ENCODE results near the gene HTR3B. TPM values are rescaled to one million over a fixed set of nuclear protein-coding genes. Genes with fewer than 3 reads are reported as not detected.
"Not testable (repeated sequence)": the region's sequence is repeated elsewhere in the genome, so short reads cannot be mapped to it uniquely, and the experiment has no call there.

HTR3B gene
- total RNA-seq (ENCODE audit: insufficient read depth, low replicate concordance) = not detected

GRCh38 chr11:113904379-113905101 is at the start of gene HTR3B:
Gene HTR3B, plus strand, starts transcription at chr11:113904796. Its CDS starts 138 bp downstream, at chr11:113904934.
- DNase-seq (ENCODE audit: low spot score) = no peak

GRCh38 chr11:113855803-113856202 is 48.8 kb upstream of the HTR3B start:
- no peak for DNase-seq (ENCODE audit: low spot score)

GRCh38 chr11:113856966-113857759 is 47.4 kb upstream of the HTR3B start:
- no peak for DNase-seq (ENCODE audit: low spot score)

- DNase-seq (ENCODE audit: low spot score) = peak; percentile 30
Observed at GRCh38 chr11:113859665-113860064, 44.9 kb upstream of the HTR3B start.

GRCh38 chr11:113862435-113862834 is 42.2 kb upstream of the HTR3B start:
- no peak for DNase-seq (ENCODE audit: low spot score)

- DNase-seq (ENCODE audit: low spot score) = no peak
Observed at GRCh38 chr11:113864410-113864809, 40.2 kb upstream of the HTR3B start.

- DNase-seq (ENCODE audit: low spot score) = no peak
Observed at GRCh38 chr11:113865873-113866272, 38.7 kb upstream of the HTR3B start.

- no peak for DNase-seq (ENCODE audit: low spot score)
Observed at GRCh38 chr11:113867843-113868503, 36.6 kb upstream of the HTR3B start.

GRCh38 chr11:113871336-113871735 is 33.3 kb upstream of the HTR3B start:
- DNase-seq (ENCODE audit: low spot score) = peak; percentile 83

- DNase-seq (ENCODE audit: low spot score) = peak; percentile 42
Observed at GRCh38 chr11:113873236-113873626, 31.4 kb upstream of the HTR3B start.

- DNase-seq (ENCODE audit: low spot score) = no peak
Observed at GRCh38 chr11:113874096-113874495, 30.5 kb upstream of the HTR3B start.

- peak; percentile 58 for DNase-seq (ENCODE audit: low spot score)
Observed at GRCh38 chr11:113874581-113875233, 29.9 kb upstream of the HTR3B start.

GRCh38 chr11:113875234-113876073 is 29.1 kb upstream of the HTR3B start, which contains the start of gene USP28:
Gene USP28, minus strand, starts transcription at chr11:113875572. Its CDS starts 71 bp downstream, at chr11:113875501.
- DNase-seq (ENCODE audit: low spot score) = peak; percentile 97

- DNase-seq (ENCODE audit: low spot score) = no peak
Observed at GRCh38 chr11:113876074-113876797, 28.4 kb upstream of the HTR3B start.

GRCh38 chr11:113876798-113877669 is 27.6 kb upstream of the HTR3B start:
- DNase-seq (ENCODE audit: low spot score) = no peak

- DNase-seq (ENCODE audit: low spot score) = no peak
Observed at GRCh38 chr11:113877670-113878055, 26.9 kb upstream of the HTR3B start.

- DNase-seq (ENCODE audit: low spot score) = not testable (repeated sequence)
Observed at GRCh38 chr11:113879446-113879845, 25.1 kb upstream of the HTR3B start.

- DNase-seq (ENCODE audit: low spot score) = no peak
Observed at GRCh38 chr11:113880971-113881370, 23.6 kb upstream of the HTR3B start.

- no peak for DNase-seq (ENCODE audit: low spot score)
Observed at GRCh38 chr11:113881856-113882255, 22.7 kb upstream of the HTR3B start.

Measured in umbilical cord (tissue), 2 donors.